ENCODE results near the gene BTBD16. TPM values are rescaled to one million over a fixed set of nuclear protein-coding genes. Genes with fewer than 3 reads are reported as not detected.

The BTBD16 gene
- total RNA-seq, 3 donors from 2014 or later, result 0.29 TPM; not detected in 2

- H3K4me1 ChIP-seq, result no peaks in the 10 kb centered on the region
Observed at GRCh38 chr10:122374237-122374858, 103.3 kb downstream of the BTBD16 start, which contains the start of gene PLEKHA1. Gene PLEKHA1, plus strand, starts transcription at chr10:122374708. Its CDS starts 18,493 bp downstream, at chr10:122393201.

GRCh38 chr10:122374859-122375678 is 104.0 kb downstream of the BTBD16 start:
- peak in 1 of 2 donors; percentile 56 for DNase-seq (ENCODE audit: low spot score in 2 of 2)
- TF ChIP-seq CTCF (IDR thresholded peaks at IDR 0.05), result no peak
- TF ChIP-seq POLR2AphosphoS5 (IDR thresholded peaks at IDR 0.05), result peak in 1 of 3 donors; percentile 15
- TF ChIP-seq POLR2A (IDR thresholded peaks at IDR 0.05), result no peak
- intact Hi-C loops (cut with DNase I; ENCODE audit: low total_unique reads), result no loop called here
- H3K4me1 ChIP-seq, result no peaks in the 10 kb centered on the region
- peak overlapping the region; percentile 84 to 99 (median 92) for H3K4me3 ChIP-seq
- H3K36me3 ChIP-seq, result no peaks in the 10 kb centered on the region
- no peaks in the 10 kb centered on the region for H3K27me3 ChIP-seq
- no peaks in the 10 kb centered on the region for H3K9me3 ChIP-seq
- peak overlapping the region; percentile 97 to 100 for H3K27ac ChIP-seq

More at GRCh38 chr10:122374237-122374858, 103.3 kb downstream of the BTBD16 start, which contains the start of gene PLEKHA1:
- Histone ChIP-seq H3K9me3 (no peaks in the 10 kb centered on the region), H3K27ac (peak within 1 kb of the TSS; percentile 97 to 100), H3K36me3 (no peaks in the 10 kb centered on the region), H3K4me3 (peak within 1 kb of the TSS; percentile 84 to 99 (median 92)), H3K27me3 (no peaks in the 10 kb centered on the region)
- DNase-seq (ENCODE audit: low spot score in 2 of 2), result peak; percentile 92 to 93
- intact Hi-C loops (cut with DNase I; ENCODE audit: low total_unique reads), result no loop called here
- TF ChIP-seq POLR2A (IDR thresholded peaks at IDR 0.05) (no peak), CTCF (IDR thresholded peaks at IDR 0.05) (no peak), POLR2AphosphoS5 (IDR thresholded peaks at IDR 0.05) (peak in 1 of 3 donors; percentile 43)

- Histone ChIP-seq H3K27me3 (no peaks in the 10 kb centered on the region), H3K4me3 (peak overlapping the region; percentile 84 to 99 (median 92)), H3K27ac (peak overlapping the region; percentile 97 to 100), H3K9me3 (no peaks in the 10 kb centered on the region), H3K4me1 (no peaks in the 10 kb centered on the region), H3K36me3 (no peaks in the 10 kb centered on the region)
- intact Hi-C loops (cut with DNase I; ENCODE audit: low total_unique reads), result no loop called here
- TF ChIP-seq POLR2A (IDR thresholded peaks at IDR 0.05) (no peak), POLR2AphosphoS5 (IDR thresholded peaks at IDR 0.05) (no peak), CTCF (IDR thresholded peaks at IDR 0.05) (no peak)
- no peak for DNase-seq (ENCODE audit: low spot score in 2 of 2)
Observed at GRCh38 chr10:122375679-122376160, 104.6 kb downstream of the BTBD16 start.

- H3K4me3 ChIP-seq, result no peak overlapping the region
- H3K36me3 ChIP-seq, result no peaks in the 10 kb centered on the region
- DNase-seq (ENCODE audit: low spot score in 2 of 2), result no peak
- intact Hi-C loops (cut with DNase I; ENCODE audit: low total_unique reads), result no loop called here
- H3K9me3 ChIP-seq, result no peaks in the 10 kb centered on the region
- H3K27me3 ChIP-seq, result no peaks in the 10 kb centered on the region
- no peak overlapping the region for H3K27ac ChIP-seq
- TF ChIP-seq CTCF (IDR thresholded peaks at IDR 0.05) (no peak), POLR2AphosphoS5 (IDR thresholded peaks at IDR 0.05) (no peak), POLR2A (IDR thresholded peaks at IDR 0.05) (no peak)
- H3K4me1 ChIP-seq, result no peaks in the 10 kb centered on the region
Observed at GRCh38 chr10:122376364-122376961, 105.4 kb downstream of the BTBD16 start.

Measured in breast epithelium (tissue), 4 donors.